Effector CD4-positive, alpha-beta T cell (primary cell): ENCODE data around the gene AKT1.
A peak's percentile ranks its signal among the peaks of the same experiment; 100 is the strongest.
"Not testable (repeated sequence)": the region's sequence is repeated elsewhere in the genome, so short reads cannot be mapped to it uniquely, and the experiment has no call there.

Source experiments
- DNase-seq: peaks from one replicate; pipeline ENCODE4 v3.0.0-alpha.2; 2020
- total RNA-seq: gene quantifications from one replicate; lab custom pipeline; 2026; lab: John Stamatoyannopoulos, UW

The AKT1 gene
- 105 reads per million, percentile 83 among the genes with 10 or more reads in this experiment for total RNA-seq

GRCh38 chr14:104794993-104795780 lies at the start of gene AKT1:
Gene AKT1 (minus strand): TSS chr14:104795748. CDS start chr14:104792643, 3,105 bp downstream.
- DNase-seq, result no peak

DNA sequence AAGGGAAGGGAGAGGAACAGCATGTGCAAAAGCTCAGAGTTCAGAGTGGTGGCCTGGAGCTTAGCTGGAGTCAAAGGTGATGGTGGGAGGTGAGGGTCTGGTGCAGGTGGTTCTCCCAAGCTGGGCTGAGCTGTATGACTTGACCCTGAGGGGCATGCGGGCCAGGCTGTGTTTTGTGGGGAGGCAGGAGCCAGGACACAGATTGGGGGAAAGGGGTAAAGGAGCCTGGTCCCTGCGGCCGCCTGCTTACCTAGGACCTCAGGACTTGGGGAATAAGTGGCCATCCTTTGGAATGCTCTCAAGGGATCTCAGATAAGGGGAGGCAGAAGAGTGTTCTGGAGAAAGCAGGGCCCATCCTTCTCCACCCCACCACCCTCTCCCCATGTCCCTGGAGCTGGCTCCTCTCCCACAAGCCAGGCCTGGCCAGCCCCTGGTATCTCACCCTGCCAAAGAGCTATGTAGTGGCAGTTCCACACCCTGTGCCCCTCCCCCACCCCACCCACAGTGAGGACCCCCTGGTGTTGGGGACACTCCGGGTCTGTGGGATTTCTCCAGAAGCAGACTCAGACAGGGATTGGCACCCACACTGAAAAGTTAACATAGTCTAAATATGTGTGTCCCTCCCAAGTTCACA lies 49.6 kb upstream of the AKT1 start:
- DNase-seq, result no peak

- DNase-seq, result no peak
Observed at GRCh38 chr14:104844306-104845032, 48.9 kb upstream of the AKT1 start.

DNA sequence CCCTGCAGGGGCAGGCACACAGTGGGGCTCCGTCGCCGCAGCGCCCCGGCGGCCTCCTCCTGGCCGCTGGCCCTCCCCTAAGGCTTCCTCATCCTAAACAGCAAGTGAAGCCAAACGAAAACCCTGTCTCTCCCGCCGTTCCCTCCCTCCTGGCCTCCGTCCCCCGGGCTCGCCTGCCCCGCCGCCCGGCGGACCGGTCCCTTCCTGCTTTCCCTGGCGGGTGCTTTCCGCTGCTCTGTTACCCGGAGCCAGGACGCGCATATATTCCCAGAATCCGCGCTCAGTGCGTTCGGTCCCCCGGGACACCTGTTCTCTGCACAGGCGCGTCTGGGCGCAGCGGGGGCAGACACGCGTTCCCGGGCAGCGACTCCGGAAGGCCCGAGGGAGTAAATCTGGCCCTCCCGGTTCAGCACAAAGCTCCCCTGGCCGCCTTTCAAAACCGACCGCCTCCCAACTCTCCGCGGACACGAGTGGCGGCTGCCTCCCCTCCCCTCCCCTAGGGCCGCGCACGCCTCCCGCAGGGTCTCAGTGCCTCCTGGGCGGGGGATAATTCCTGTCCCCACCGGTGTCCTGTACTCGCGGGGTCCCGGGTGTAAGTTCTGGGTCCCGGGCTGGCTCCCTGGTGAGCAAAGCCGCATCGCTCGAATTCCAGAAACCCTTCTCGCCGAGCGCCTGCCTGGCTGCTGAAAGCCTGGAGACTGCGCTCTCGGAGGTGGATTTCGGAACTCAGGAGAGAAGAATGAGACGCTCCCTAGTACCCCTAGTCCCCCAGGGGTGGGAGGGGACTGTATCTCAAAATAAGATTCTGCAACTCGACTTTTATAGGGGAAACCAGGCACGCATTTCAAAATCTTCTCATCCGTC lies 48.1 kb upstream of the AKT1 start:
- no peak for DNase-seq

DNA sequence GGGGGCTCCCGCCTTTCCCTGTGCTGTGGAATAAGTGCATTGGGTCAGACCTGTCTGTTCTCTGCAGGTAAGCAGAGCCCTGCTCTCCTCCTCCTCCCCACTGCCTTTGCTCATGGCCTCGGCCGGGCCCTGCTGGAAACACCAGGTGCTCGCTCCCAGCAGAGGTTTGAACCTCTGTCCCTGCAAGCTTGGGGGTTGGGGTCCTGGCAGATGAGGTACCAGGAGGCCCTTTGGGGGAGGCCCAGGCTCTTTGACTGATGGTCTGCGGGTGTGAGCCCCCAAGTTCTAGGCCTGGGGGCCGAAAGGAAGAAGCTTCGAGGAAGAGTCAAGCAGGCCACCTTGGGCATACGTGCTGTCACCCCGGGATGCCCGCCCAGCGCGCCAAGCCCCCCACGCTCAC lies 47.5 kb upstream of the AKT1 start:
- DNase-seq, result no peak

DNA sequence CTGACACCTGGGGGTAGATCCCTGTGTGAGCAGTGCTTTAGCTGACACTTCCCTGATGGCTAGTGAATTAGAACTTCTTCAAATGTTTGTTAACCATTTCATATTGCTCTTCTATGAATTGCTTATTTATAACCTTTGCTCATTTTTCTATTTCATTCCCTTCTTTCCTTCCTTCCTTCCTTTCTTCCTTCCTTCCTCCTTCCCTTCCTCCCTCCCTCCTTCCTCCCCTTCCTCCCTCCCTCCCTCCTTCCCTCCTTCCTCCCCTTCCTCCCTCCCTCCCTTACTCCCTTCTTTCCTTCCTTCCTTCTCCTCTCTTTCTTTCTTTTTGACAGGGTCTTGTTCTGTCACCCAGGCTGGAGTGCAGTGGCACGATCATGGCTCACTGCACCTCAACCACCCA lies 46.2 kb upstream of the AKT1 start:
- DNase-seq, result no peak

DNA sequence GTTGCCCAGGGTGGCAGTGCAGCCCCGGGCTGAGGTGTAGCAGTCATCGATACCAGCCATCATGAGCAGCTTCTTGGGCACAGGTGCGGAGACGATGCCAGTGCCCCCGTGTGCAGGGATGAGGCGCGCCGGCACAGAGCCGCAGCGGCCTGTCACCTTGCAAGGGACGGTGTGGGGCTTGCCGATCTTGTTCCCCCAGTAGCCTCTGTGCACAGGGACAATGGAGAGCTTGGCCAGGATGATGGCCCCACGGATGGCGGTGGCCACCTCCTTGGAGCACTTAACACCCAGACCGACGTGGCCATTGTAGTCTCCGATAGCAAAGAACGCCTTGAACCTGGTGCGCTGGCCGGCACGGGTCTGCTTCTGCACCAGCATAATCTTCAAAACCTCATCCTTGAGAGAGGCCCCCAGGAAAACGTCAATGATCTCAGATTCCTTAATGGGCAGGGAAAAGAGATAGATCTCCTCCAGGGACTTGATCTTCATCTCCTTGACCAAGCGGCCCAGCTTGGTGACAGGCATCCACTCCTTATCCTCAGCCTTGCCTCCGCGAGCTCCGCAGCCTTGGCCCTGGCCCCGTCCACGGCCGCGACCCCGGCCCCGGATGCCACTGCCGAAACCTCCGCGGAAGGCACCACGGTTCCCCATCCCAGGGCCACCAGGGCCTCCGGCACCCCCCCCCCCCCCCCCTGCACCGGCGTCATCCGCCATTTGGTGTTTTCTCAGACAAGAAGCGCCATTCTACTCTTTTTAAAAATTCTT lies 40.8 kb upstream of the AKT1 start:
- DNase-seq, result not testable (repeated sequence)

DNA sequence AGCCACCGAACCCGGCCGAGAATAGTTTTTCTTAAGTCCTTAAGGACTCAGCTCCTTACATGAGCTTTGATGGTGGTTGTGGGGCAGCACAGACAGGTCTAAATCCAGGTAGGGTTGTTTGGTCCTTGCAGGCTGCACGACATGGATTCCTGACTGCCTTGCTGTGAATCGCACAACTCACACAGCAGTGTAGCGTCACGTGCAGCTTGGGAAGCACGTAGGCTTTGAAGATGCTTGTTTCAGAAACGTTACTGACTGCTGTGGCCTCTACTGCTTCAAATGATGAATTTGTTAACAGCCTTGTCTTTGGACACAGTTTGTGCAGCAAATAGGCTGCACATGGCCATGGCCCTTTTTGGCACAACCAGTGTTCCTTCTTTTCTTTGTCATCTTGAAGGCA lies 35.2 kb upstream of the AKT1 start:
- DNase-seq, result no peak

GRCh38 chr14:104827177-104828055 lies 31.9 kb upstream of the AKT1 start:
- peak; percentile 52 for DNase-seq

DNA sequence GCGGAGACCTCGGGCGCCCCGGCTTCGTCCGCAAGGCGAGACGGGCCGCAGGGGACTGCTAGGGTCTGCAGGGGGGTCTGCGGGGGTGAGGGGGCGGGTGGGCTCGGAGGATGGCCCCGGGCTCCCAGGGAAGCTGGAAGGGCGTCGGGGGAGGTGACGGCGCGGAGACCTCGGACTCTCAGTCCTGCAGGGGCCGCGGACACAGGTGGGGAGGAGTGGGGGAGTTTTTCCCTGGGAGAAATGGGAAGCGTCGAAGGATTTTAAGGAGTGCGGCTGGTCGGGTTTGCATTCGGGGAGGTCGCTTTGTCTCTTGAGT lies 31.3 kb upstream of the AKT1 start:
- no peak for DNase-seq

DNA sequence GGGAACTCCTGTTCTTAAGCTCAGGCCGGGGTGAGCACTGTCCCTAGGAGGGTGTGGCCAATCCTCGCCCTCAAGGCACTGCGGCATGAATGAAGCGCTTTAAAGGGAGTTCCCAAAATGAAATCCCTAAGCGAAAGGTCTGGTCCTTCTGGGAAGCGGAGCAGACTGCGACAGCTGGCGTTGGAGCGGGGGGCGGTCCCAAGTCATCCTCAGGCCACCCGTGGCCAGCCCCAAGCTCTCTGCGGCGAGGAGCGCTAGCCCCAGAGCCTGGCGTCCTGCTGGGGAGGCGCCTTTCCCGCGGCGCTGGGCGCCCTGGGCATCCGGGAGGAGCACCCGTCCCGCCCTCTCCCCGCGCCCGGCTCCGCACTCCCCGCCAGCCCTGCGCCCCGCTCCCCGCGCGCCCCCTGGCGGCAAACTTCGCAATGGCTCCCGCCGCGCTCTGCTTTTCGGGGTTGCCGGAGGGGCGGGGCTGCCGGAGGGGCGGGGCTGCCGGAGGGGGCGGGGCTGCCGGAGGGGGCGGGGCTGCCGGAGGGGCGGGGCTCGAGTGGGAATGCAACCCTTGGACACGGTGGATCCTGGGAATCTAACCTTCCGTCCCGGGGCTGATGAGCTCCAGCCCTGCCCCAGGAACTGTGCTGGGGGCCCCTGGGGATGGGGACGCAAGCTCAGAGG lies 30.8 kb upstream of the AKT1 start:
- peak; percentile 94 for DNase-seq

- DNase-seq, result no peak
Observed at GRCh38 chr14:104824353-104824997, 28.9 kb upstream of the AKT1 start.

GRCh38 chr14:104822821-104823615 lies 27.5 kb upstream of the AKT1 start:
- no peak for DNase-seq

DNA sequence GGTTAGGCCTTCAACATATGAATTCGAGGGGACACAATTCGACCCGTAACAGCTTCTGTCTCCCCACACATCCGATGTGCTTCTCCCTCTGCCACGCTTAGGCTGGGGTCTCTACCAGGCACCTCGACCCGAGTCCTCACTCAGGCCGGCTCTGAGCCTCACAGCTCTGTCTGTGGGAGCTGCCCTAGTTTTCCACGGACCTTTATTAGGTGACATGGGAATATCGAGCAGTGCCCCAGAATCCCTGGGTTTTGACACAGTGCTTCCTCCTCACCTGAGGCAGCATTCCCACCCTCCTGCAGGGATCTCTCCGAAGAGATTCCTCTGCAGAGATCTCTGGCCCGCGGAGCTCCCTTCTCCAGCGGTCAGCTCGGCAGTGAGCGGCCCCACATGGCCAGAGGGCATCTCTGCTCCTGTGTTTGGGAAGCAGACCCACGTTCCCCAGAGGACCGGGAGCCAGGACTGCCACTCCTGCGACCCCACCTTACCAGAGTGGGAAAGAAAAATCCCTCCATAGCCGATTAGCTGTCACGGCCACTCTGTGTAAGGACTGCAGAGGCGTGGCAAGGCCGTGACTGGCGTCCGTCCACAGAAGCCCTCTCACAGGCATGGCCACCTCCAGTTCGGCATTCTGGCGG lies 26.5 kb upstream of the AKT1 start:
- DNase-seq, result no peak

- no peak for DNase-seq
Observed at GRCh38 chr14:104821229-104821945, 25.8 kb upstream of the AKT1 start.

DNA sequence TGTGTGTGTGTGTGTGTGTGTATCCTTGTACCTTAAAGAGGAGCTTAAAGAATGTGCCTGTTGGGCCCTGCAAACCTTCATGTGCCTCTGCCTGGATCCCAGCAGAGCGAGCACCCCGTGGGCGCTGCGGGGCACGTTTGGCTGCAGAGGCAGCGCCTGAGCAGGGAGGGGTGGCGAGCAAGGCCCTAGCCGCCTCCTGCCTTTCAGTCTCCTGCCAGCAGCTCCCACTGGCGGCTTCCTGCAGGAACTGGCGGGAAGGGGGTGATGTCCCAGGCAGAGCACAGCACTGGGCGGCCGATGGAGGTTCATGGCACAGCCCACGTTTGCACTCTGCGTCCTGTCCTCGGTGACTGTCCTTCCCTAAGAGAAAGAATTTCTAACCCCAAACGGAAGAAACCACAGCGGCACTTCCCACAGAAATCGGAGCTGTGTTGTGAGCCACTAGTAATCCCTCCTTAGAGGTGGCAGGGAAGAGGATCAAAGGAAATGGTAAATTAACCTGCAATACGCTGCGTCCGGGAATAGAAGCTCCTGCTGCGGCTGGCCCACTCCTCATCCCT lies 25.2 kb upstream of the AKT1 start:
- DNase-seq, result no peak

DNA sequence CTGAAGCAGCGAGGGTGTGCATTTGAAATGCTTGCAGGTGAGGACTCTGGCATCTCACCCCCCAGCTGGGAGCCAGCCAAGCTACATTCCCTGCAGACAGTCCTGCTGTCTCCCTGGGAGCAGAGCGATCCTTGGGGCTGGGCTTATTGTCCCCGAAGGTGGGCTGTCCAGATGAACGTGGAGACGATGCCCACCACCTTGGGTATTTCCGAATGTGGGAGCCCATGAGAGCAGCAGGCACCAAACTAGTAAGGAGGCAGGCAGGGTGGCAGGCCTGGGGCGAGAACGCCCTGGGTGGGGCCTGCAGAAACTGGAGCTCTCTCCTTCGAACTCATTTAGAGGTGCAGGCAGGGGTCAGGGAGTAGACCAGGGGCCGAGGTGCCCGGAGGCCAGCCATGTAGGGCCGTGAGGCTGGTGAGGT lies 23.8 kb upstream of the AKT1 start:
- DNase-seq, result no peak
